Upper lobe of right lung (tissue), 1 donor: Measurements from ENCODE around the gene OSBP2. TPM values are rescaled to one million over a fixed set of nuclear protein-coding genes. Genes with fewer than 3 reads are reported as not detected.
A peak's percentile ranks its signal among the peaks of the same experiment; 100 is the strongest.

Source experiments
- ATAC-seq: fragments of 200-7000 bp; cut with Tn5 transposase; one replicate; pipeline ENCODE4 v1.9.1; 2020; ENCODE audit warnings: mild to moderate bottlenecking, moderate library complexity
- DNase-seq: peaks from one replicate; pipeline ENCODE4 v3.0.0-alpha.2; 2020
- H3K27ac ChIP-seq: fragments of 200-600 bp; one replicate; pipeline ENCODE4 v1.8.0; 2022
- H3K27me3 ChIP-seq: fragments of 200-600 bp; one replicate; pipeline ENCODE4 v1.8.0; 2022; ENCODE audit warnings: mild to moderate bottlenecking
- H3K36me3 ChIP-seq: fragments of 200-600 bp; one replicate; pipeline ENCODE4 v1.8.0; 2022
- H3K4me1 ChIP-seq: fragments of 200-600 bp; one replicate; pipeline ENCODE4 v1.8.0; 2022
- H3K4me3 ChIP-seq: fragments of 200-600 bp; one replicate; pipeline ENCODE4 v1.8.0; 2022; ENCODE audit warnings: mild to moderate bottlenecking
- H3K9me3 ChIP-seq: fragments of 200-600 bp; one replicate; pipeline ENCODE4 v1.8.0; 2022
- CTCF ChIP-seq: fragments of 200-600 bp; IDR thresholded peaks from one replicate; pipeline ENCODE4 v1.8.0; 2022; ENCODE audit warnings: antibody characterized with exemption
- intact Hi-C: fragments of 100-400 bp; cut with DNase I; formaldehyde crosslinking; loops from one replicate; pipeline ENCODE4 v1.11.0; 2022
- total RNA-seq: library from RNA; stranded (reverse); fragmentation: NEBNext Ultra II Directional; extraction: Animal tissue kit (Norgen Biotek cat#: 25700); gene quantifications from one replicate; pipeline ENCODE4 v1.2.1, GENCODE V29; 2021
- donor health status: DM: no; HTN: yes; CAD: no; lungs with severe emphysema.

Gene OSBP2
- total RNA-seq, 1 donor from 2014 or later: 6.0 TPM

- no peak overlapping the region for H3K27ac ChIP-seq
- ATAC-seq (no peak), DNase-seq (peak; percentile 42)
- TF ChIP-seq CTCF: no peak
- H3K4me1 ChIP-seq: no peaks in the 10 kb centered on the region
- no peaks in the 10 kb centered on the region for H3K36me3 ChIP-seq
- H3K27me3 ChIP-seq: no peaks in the 10 kb centered on the region
- no peaks in the 10 kb centered on the region for H3K9me3 ChIP-seq
- H3K4me3 ChIP-seq: no peak overlapping the region
- intact Hi-C loops: no loop called here
Observed at GRCh38 chr22:30863081-30863833, 168.6 kb downstream of the OSBP2 start.

- no peak for TF ChIP-seq CTCF
- Histone ChIP-seq H3K4me1 (no peaks in the 10 kb centered on the region), H3K36me3 (no peaks in the 10 kb centered on the region), H3K9me3 (no peaks in the 10 kb centered on the region), H3K27me3 (no peaks in the 10 kb centered on the region), H3K27ac (no peak overlapping the region), H3K4me3 (no peak overlapping the region)
- DNase-seq (peak; percentile 54), ATAC-seq (no peak)
- intact Hi-C loops: no loop called here
Observed at GRCh38 chr22:30864441-30865420, 170.1 kb downstream of the OSBP2 start.

GRCh38 chr22:30865656-30866055 is 171.0 kb downstream of the OSBP2 start:
- no peak overlapping the region for H3K4me3 ChIP-seq
- H3K4me1 ChIP-seq: no peaks in the 10 kb centered on the region
- no peak overlapping the region for H3K27ac ChIP-seq
- ATAC-seq (no peak), DNase-seq (peak; percentile 35)
- TF ChIP-seq CTCF: no peak
- H3K36me3 ChIP-seq: no peaks in the 10 kb centered on the region
- intact Hi-C loops: no loop called here
- no peaks in the 10 kb centered on the region for H3K27me3 ChIP-seq
- H3K9me3 ChIP-seq: no peaks in the 10 kb centered on the region

- H3K9me3 ChIP-seq: no peaks in the 10 kb centered on the region
- H3K4me1 ChIP-seq: no peaks in the 10 kb centered on the region
- intact Hi-C loops: no loop called here
- no peak overlapping the region for H3K4me3 ChIP-seq
- TF ChIP-seq CTCF: no peak
- no peaks in the 10 kb centered on the region for H3K36me3 ChIP-seq
- peak; percentile 38 for DNase-seq
- no peaks in the 10 kb centered on the region for H3K27me3 ChIP-seq
- no peak for ATAC-seq
- no peak overlapping the region for H3K27ac ChIP-seq
Observed at GRCh38 chr22:30866216-30866615, 171.5 kb downstream of the OSBP2 start.

GRCh38 chr22:30866811-30867271 is 172.2 kb downstream of the OSBP2 start:
- ATAC-seq (peak; percentile 19), DNase-seq (peak; percentile 19)
- TF ChIP-seq CTCF: peak; percentile 26
- Histone ChIP-seq H3K27ac (no peak overlapping the region), H3K9me3 (no peaks in the 10 kb centered on the region), H3K27me3 (no peaks in the 10 kb centered on the region), H3K4me1 (no peaks in the 10 kb centered on the region), H3K36me3 (no peaks in the 10 kb centered on the region), H3K4me3 (no peak overlapping the region)
- intact Hi-C loops: no loop called here
